Fibroblast of peridontal ligament (primary cell): ENCODE data around the gene MARCHF5.
A peak's percentile ranks its signal among the peaks of the same experiment; 100 is the strongest.

ENCODE experiments used
- DNase-seq: peaks from one replicate; pipeline ENCODE4 v3.0.0-alpha.2; 2010; ENCODE audit errors: extremely low read depth

Gene MARCHF5

GRCh38 chr10:92290837-92291615 lies at the start of gene MARCHF5, which contains the start of gene CPEB3:
Gene MARCHF5, plus strand, starts transcription at chr10:92291167. Its CDS starts 328 bp downstream, at chr10:92291495.
Gene CPEB3, minus strand, starts transcription at chr10:92291078. Its CDS starts 50,728 bp downstream, at chr10:92240350.
- DNase-seq = peak; percentile 91

- DNase-seq = no peak
Observed at GRCh38 chr10:92241501-92241900, 49.5 kb upstream of the MARCHF5 start.

GRCh38 chr10:92242380-92242779 lies 48.6 kb upstream of the MARCHF5 start:
- DNase-seq = no peak

- DNase-seq = peak; percentile 72
Observed at GRCh38 chr10:92242910-92243671, 47.9 kb upstream of the MARCHF5 start.

GRCh38 chr10:92244796-92245195 lies 46.2 kb upstream of the MARCHF5 start:
- no peak for DNase-seq

- no peak for DNase-seq
Observed at GRCh38 chr10:92248566-92248965, 42.4 kb upstream of the MARCHF5 start.

- DNase-seq = no peak
Observed at GRCh38 chr10:92263396-92263795, 27.6 kb upstream of the MARCHF5 start.

GRCh38 chr10:92264249-92264648 lies 26.7 kb upstream of the MARCHF5 start:
- no peak for DNase-seq

- no peak for DNase-seq
Observed at GRCh38 chr10:92265687-92266258, 25.2 kb upstream of the MARCHF5 start.

GRCh38 chr10:92267343-92267742 lies 23.6 kb upstream of the MARCHF5 start:
- no peak for DNase-seq

- DNase-seq = no peak
Observed at GRCh38 chr10:92268748-92269147, 22.2 kb upstream of the MARCHF5 start.

- DNase-seq = no peak
Observed at GRCh38 chr10:92274071-92274470, 16.9 kb upstream of the MARCHF5 start.

GRCh38 chr10:92278996-92279696 lies 11.8 kb upstream of the MARCHF5 start:
- DNase-seq = peak; percentile 55

- DNase-seq = peak; percentile 23
Observed at GRCh38 chr10:92284112-92284704, 6.8 kb upstream of the MARCHF5 start.

- peak; percentile 38 for DNase-seq
Observed at GRCh38 chr10:92290076-92290836, 711 bp upstream of the MARCHF5 start.

- DNase-seq = peak; percentile 9
Observed at GRCh38 chr10:92291616-92291865, 574 bp downstream of the MARCHF5 start.

GRCh38 chr10:92291921-92292845 lies 1.2 kb downstream of the MARCHF5 start:
- DNase-seq = peak; percentile 71

GRCh38 chr10:92298487-92298886 lies 7.5 kb downstream of the MARCHF5 start:
- no peak for DNase-seq

- DNase-seq = no peak
Observed at GRCh38 chr10:92303096-92303495, 12.1 kb downstream of the MARCHF5 start.

GRCh38 chr10:92304061-92304460 lies 13.1 kb downstream of the MARCHF5 start:
- DNase-seq = no peak
